ENCODE data around the gene HHIPL2. TPM values are rescaled to one million over a fixed set of nuclear protein-coding genes. Genes with fewer than 3 reads are reported as not detected.
"Not testable (repeated sequence)": the region's sequence is repeated elsewhere in the genome, so short reads cannot be mapped to it uniquely, and the experiment has no call there.

Gene HHIPL2
- total RNA-seq, 4 donors from 2014 or later, result 0.32 TPM; not detected in 3

GRCh38 chr1:222484005-222484404, 63.9 kb downstream of the HHIPL2 start:
- not testable (repeated sequence) for H3K4me3 ChIP-seq; H3K4me1 ChIP-seq; DNase-seq (ENCODE audit: low spot score in 2 of 2); H3K36me3 ChIP-seq; H3K27ac ChIP-seq; H3K9me3 ChIP-seq; H3K27me3 ChIP-seq
- WGBS, result 0% methylated on average over 1 of the region's 4 CpGs

GRCh38 chr1:222479567-222479966, 68.3 kb downstream of the HHIPL2 start:
- 36% methylated on average over 7 of the region's 7 CpGs for WGBS
- not testable (repeated sequence) for H3K36me3 ChIP-seq; H3K4me1 ChIP-seq; H3K27me3 ChIP-seq; DNase-seq (ENCODE audit: low spot score in 2 of 2); H3K9me3 ChIP-seq; H3K27ac ChIP-seq; H3K4me3 ChIP-seq

- H3K27ac ChIP-seq; H3K27me3 ChIP-seq; H3K9me3 ChIP-seq; DNase-seq (ENCODE audit: low spot score in 2 of 2); H3K4me1 ChIP-seq; H3K36me3 ChIP-seq; H3K4me3 ChIP-seq: not testable (repeated sequence)
- 90% methylated on average over 5 of the region's 5 CpGs for WGBS
These were observed 71.5 kb downstream of the HHIPL2 start for GRCh38 chr1:222476436-222476835.

DNA sequence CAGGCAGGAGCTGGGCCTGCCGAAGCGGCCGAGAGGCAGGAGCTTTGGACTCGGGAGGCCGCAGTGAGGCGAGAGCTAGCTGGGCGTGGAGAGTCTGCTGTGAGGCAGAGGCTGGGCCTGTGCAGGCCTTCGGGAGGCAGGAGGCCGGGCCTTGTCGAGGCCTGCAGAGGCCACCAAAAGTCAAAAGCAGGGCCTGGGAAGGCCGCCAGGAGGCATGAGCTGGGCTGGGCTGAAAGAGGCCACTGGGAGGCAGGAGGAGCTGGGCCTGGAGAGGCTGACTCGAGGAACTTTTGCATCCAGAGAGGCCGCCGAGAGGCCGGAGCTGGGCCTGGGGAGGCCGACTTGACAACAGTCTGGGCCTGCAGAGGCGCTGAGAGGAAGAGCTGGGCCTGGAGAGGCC, 74.2 kb downstream of the HHIPL2 start:
- not testable (repeated sequence) for H3K4me3 ChIP-seq; H3K36me3 ChIP-seq; DNase-seq (ENCODE audit: low spot score in 2 of 2); H3K27me3 ChIP-seq; H3K4me1 ChIP-seq; H3K27ac ChIP-seq; H3K9me3 ChIP-seq
- WGBS, result 90% methylated on average over 17 of the region's 17 CpGs

GRCh38 chr1:222472776-222473540, 74.9 kb downstream of the HHIPL2 start:
- not testable (repeated sequence) for H3K27me3 ChIP-seq; H3K9me3 ChIP-seq; H3K36me3 ChIP-seq; H3K4me1 ChIP-seq; DNase-seq (ENCODE audit: low spot score in 2 of 2); H3K4me3 ChIP-seq; H3K27ac ChIP-seq
- WGBS, result 97% methylated on average over 25 of the region's 33 CpGs

Other genes with a start within 250 kb of the HHIPL2 start
- 1 to 10 TPM; 1.3 to 3.9 (median 2.5) TPM for gene TAF1A, start 41.8 kb upstream of the HHIPL2 start, total RNA-seq
- gene MIA3, start 70.0 kb upstream of the HHIPL2 start, total RNA-seq, result 10 to 100 TPM; 29.9 to 62.3 (median 46.1) TPM
- 10 to 100 TPM; 27.1 to 31.3 (median 29.1) TPM for gene AIDA, start 164.4 kb upstream of the HHIPL2 start, total RNA-seq
- 10 to 100 TPM; 41.8 to 57.8 (median 53.8) TPM for gene BROX, start 164.5 kb upstream of the HHIPL2 start, total RNA-seq
- gene FAM177B, start 189.1 kb upstream of the HHIPL2 start, total RNA-seq, result 1 to 10 TPM in 1 of 4 donors, not detected in 3; 2.0 TPM

All from suprapubic skin (tissue), 4 donors.